GM19328 (cell line): Measurements from ENCODE around the gene ADAMTSL1.

ENCODE experiments used
- ATAC-seq: cut with Tn5 transposase; IDR thresholded peaks from one replicate; pipeline ENCODE4 v1.9.1; 2021; ENCODE audit warnings: mild to moderate bottlenecking, moderate library complexity; ENCODE audit not compliant: unreplicated experiment

ADAMTSL1 gene

DNA sequence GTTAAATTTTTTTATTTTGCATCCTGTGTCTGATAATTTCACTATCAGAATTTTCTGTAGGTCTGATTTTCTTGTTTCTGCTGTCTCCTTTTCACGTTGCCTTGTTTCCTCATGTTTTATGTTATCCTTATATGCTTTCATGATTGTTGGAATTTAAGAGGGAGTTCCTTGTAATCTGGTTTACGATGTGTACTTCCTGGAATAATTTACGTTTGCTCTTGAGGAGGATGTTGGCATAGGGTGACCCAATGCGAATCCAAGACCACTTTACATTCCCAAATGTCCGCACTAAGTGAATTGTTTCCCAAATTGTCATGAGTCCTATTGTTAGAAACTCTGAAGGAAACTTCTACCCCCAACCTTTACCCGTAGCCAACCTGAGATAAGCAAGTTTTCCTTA is 80.3 kb downstream of the ADAMTSL1 start:
- ATAC-seq = no peak

DNA sequence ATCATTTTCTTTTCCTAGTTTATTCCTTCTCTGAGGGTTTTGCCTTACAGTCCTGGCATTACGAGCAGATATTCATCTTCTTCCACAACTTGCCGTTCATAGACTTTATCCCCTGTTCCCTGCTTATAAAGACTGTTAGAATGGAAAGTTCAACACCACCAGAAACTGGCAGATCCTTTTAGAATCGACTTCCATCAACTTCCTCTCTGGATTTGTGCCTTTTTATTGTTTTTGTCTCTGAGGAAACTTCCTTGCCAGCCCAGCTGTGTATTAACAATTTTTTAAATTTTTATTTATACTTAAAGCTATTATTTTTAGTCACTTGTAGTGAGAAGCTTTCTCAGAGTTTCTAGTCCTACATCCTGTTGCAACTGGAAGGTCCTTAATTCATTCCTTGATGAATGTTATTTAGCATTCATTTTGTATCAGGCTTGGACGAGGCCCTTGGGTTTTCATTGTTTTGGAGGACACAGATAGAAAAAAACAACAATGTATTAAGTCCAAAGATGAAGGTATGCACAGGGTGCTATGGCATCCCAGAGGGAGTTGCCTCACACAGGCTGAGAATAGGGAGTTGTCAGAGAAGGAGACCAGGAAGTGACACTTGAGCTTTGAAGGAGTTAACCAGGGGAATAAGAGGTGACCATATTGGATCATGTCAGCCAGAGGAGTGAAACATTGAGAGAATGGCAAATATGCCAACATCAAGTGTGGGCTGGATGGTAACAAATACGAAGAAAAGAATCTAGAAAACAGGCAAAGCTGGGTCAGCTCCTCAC is 81.3 kb downstream of the ADAMTSL1 start:
- no peak for ATAC-seq

DNA sequence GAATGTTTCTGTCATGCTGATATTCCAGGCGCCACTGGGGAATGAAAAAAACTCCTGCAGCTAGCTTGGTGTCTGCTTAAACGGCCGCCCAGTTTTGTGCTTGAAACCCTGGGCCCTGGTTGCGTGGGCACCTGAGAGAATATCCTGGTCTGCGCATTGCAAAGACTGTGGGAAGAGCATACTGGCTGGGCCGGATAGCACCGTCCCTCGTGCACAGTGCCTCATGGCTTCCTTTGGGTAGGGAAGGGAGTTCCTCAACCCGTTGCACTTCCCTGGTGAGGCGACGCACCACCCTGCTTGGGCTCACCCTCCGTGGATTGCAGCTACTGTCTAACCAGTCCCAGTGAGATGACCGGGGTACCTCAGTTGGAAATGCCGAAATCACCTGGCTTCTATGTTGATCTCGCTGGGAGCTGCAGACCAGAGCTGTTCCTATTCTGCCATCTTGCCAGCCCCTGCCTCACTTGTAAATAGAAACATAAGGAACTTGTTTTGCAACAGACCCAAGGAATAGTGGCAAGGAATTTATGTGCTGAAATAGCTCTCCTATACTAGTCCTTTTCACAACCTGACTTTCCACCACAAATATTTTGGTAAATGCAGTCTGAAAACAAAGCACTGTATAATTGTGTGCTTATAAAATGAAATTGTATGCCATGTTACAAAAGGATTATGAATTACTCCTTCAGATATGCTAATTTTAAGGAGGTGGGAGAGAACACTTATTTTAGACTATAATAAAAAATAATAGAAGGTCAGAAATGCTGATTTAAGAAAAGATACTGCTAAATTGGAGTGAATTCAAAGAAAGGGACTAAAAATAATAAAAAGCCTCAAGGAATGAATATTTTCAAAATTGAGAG is 90.3 kb downstream of the ADAMTSL1 start:
- no peak for ATAC-seq

DNA sequence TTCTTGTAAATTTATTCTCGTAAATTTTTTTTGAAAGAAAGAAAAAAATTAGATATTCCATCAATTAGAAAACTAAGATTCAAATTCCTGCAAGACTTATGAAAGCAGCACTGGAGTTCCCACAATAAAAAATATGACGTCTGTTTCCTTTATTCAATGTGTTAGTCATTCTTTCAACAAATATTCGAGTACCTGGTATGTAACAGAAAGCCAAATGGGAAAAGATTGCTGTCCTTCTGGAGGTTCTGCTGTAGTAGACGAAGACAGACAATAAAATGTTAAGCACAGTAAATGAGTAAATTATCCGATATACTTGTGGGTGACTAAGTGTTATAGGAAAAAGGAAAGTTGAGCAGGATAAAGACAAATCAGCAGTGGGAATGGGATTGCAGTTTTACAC is 92.2 kb downstream of the ADAMTSL1 start:
- ATAC-seq = no peak

DNA sequence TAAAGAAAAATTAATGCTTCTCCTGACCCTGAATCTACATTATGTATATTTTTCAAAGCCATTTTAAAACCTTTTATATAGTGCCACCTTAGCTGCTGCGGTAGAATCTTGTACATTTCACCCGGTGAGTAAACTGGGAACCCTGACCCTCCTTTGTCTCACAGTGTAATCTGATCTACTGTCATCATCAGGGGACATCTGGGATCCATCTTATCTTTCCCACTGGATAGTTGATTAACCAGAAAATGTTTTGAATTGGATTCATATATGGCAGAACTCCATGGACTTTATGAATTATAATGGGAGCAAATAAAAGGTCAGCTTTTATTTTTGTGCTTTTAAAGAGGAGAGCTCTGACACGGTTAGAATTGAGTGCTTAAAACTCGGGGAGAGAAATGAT is 95.0 kb downstream of the ADAMTSL1 start:
- no peak for ATAC-seq

DNA sequence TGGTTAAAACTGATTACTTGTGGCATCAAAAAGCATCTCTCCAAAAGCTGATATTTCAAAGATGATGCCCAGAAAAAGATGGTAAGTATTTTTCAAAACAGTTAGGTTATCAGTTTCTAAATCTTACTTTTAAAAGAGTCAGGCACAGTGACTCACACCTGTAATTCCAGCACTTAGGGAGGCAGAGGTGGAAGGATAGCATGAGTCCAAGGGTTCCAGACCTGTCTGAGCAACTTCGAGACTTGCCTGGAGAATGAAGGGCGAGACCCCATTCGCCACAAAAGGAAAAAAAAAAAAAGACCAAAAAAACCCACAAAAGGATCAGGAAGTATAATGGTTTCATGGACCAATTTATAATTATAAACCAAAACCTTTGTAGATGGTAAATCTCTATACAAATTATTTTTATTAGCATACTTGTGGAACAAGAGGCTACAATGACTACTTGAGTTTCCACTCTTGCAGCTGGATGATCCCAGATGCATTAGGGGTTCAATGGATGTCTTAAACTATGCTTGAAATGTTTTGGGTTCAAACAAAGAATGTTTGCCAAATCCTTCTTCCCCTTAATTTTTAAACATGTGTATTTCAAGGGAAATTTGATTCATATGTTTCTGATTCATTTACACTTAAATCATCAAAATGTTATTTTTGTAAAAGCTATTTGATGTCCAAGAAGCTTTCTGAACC is 96.1 kb downstream of the ADAMTSL1 start:
- no peak for ATAC-seq

DNA sequence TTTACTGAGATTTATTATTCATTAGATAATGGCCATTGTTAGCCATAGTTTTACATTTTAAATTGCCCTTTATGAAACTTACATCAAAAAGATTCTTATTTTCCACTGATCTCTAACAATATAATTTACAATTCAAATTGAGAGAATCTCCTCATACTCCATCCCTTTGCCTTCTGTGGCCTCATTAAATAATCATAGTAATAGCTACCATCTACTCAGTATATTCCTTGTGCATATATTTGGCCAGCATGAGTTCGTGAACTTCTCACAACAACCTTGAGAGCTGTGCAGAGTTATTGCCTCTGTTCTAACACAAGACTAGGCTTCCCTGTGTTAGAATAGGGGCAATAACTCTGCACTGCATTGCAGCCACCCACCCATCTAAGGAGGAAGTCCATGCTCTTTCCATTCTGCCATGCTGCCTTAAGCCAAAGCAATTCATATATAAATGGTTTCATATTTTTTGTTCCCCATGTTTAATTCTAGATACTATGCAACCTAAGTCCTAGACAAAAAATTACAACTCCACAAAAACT is 99.1 kb downstream of the ADAMTSL1 start:
- no peak for ATAC-seq

DNA sequence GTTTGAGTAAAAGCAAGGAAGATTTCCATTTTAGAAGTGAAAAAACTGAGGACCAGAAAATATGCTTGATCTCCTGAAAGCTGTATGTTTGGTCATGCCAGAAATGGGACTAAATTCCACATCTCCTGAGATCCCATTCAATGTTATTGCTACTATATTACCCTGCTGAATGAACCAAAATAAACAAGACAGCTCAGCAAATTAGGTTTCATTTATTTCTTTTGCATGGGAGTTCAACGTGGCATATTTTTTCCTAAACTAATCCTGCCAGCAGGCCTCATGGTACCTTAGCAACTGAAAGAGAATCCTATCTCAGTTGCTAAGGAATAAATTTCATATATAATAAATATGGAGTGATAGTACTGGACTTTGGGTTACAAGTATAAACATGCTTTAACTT is 101.7 kb downstream of the ADAMTSL1 start:
- ATAC-seq = no peak

DNA sequence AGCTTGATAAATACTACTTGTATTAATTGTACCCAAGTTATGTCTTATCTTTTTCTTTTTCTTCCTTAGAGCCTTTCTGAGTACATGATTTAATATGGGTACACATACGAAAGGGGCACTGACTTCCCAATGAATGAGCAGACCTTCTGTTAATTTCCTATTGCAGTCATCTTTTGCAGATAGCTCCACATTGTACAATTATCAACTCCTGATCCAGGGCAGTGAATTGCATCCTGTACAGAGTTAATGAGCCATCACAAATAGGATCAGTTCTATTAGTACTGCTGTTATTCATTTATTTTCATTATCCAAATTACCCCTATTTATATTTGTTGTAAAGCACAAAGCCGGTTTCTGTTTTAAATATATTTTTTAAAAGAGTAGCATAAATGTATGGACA is 105.6 kb downstream of the ADAMTSL1 start:
- no peak for ATAC-seq

DNA sequence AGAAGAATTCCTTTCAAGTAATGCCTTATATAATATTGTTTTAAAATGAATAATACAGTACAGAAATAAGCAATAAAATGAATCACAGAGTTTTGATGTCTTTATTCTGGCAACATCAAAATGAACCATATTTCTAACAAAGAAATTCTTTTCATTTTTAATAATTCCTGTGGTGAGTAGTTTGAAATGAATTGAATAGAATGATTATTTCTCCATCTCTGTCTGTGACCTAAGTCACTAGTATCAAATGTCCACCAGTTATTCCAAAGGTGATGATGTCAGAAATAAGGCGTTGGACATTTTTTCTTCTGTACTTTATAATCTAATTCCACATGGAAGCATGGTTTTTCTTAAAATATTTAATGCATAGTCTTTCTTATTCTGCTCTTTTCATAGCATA is 106.2 kb downstream of the ADAMTSL1 start:
- no peak for ATAC-seq

DNA sequence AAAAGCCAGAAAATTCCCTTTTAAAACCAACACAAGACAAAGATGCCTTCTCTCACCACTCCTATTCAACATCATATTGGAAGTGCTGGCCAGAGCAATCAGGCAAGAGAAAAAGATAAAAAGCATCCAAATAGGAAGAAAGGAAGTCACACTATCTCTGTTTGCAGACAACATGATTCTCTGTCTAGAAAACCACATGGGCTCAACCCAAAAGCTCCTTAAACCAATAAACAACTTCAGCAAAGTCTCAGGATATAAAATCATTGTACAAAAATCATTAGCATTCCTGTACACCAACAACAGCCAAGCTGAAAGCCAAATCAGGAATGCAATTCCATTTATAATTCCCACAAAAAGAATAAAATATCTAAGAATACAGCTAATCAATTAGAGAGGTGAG is 112.0 kb downstream of the ADAMTSL1 start:
- no peak for ATAC-seq

DNA sequence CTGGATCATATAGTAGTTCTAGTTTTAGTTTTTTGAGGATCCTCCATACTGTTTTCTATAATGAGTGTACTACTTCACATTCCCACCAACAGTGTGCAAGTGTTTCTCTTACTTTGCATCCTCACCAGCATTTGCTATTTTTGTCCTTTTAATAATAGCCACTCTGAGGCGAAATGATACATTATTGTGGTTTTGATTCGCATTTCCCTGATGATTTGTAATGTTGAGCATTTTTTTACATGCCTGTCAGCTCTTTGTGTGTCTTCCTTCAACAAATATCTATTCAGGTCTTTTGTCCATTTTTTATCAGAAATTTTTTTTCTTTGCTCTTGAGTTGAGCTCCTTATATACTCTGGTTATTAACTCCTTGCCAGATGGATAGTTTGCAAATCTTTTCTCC is 114.0 kb downstream of the ADAMTSL1 start:
- no peak for ATAC-seq

DNA sequence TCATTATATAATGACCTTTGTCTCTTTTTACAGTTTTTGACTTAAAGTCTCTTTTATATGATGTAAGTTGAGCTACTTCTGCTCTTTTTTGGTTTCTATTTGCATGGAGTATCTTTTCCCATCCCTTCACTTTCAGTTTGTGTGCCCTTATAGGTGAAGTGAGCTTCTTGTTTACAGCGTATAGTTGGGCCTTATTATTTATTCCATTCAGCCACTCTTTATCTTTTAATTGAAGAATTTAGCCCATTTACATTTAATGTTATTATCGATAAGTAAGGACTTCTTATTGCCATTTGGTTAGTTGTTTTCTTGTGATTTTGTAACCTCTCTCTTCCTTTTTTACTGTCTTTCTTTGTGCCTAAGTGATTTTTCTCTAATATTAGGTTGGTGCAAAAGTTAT is 117.3 kb downstream of the ADAMTSL1 start:
- ATAC-seq = no peak

DNA sequence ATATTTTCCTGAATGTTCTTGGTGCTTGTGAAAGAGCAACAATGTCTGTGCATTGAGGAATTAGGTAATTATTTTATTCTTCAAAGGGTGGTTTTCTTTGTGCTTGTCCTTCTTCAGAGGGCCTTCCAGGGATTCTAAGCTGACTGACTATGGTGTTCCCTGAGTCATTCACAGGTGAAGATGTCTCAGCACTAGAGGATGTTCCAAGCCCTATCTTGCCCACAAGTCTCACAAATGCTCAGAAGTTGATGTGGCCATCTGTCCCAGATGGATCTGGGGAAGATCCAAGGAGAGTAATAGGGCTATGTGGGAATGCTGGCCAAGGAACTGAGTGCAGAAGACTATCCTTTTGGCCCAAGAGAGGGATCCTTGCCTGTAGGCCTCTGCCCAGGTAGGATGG is 120.9 kb downstream of the ADAMTSL1 start:
- no peak for ATAC-seq

DNA sequence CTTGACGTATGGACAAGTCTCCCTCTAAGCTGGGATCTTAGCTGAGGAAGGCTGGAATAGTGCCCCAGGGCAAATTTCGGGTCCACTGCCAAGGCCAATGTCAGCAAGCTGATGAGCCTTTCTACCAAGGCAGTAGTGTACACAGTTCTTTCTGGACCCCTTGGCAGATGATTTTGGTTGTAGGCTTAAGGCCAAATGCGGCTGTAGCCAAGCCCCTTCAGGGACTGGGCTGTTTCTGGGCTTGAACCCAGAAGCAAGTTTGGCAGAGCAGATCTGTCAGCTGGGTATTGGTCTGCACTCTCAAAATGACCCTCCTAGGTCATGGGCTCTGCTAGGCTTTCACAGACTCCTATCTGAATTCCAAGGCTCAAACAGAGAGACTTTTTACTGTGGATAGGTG is 121.6 kb downstream of the ADAMTSL1 start:
- no peak for ATAC-seq

DNA sequence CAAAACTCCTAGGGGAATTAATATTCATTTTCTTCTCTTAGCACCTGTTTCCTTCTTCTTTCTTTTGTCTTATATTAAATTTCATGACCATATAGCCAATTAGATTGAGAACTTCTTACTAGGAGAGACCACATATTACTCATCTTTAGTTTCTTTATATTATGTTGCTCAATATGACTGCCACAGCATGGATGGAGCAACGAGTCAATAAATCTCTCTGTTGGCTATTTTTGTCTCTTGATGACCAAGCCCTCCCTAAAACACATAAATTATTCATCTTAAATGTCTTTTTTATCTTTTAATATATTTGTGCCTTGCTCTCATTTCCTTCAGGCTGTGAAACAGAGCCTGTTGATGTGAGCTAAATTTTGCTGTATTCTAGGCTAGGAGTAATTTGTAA is 123.0 kb downstream of the ADAMTSL1 start:
- ATAC-seq = no peak

DNA sequence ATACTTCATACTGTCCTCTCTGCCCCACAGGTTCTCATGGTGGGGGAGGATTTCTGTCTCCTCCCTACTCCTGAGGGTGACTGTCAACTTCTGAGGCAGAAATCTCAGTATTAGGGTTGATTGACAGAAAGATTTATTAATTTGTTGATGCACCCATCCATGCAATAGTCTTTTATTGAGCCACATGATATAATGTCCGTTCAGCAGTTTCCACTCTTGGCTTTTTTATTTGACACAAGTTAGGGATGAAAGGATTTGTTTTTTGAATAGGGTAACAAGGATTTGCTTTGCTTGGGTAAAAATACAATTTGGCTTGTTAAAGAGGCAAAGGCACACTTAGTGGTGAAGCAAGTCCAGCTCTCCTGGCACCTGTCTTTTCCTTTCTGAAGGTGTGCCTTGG is 125.0 kb downstream of the ADAMTSL1 start:
- no peak for ATAC-seq

DNA sequence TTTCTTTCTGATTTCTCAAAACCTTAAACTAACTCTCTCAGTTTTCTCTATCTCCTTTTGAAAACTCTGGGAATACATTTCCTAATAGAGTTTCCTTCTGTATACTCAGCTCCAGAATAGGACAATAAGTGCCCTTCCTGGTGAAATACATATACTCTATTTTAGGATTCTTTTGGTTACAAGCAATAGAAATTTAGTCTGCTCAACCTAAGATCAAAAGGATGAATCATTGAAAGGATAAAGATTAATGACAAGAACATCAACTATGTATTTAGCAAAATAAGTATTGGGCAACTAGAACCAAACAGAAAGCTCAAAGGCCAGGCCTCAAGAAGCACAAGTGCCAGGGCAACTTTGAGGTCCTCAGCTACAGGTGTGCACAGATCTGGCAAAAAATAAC is 127.1 kb downstream of the ADAMTSL1 start:
- ATAC-seq = no peak

DNA sequence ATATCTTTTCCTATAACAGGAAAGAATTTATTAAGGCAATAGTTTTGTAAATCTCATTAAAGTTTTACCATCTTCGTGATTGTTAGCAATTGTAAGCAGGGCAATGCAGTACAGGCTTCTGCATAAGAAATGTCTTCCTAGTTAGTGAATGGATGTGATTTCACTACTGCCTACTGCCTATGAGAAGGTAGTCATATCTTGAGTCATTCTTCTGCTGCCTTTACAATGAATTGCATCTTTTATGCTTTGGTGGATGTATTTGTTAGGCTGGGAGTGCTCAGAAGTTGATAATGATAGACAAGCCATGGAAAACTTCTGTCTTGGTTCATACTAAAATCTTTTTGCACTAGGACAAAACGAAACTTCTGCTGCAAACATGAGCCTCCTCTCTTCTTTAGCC is 128.0 kb downstream of the ADAMTSL1 start:
- ATAC-seq = no peak

DNA sequence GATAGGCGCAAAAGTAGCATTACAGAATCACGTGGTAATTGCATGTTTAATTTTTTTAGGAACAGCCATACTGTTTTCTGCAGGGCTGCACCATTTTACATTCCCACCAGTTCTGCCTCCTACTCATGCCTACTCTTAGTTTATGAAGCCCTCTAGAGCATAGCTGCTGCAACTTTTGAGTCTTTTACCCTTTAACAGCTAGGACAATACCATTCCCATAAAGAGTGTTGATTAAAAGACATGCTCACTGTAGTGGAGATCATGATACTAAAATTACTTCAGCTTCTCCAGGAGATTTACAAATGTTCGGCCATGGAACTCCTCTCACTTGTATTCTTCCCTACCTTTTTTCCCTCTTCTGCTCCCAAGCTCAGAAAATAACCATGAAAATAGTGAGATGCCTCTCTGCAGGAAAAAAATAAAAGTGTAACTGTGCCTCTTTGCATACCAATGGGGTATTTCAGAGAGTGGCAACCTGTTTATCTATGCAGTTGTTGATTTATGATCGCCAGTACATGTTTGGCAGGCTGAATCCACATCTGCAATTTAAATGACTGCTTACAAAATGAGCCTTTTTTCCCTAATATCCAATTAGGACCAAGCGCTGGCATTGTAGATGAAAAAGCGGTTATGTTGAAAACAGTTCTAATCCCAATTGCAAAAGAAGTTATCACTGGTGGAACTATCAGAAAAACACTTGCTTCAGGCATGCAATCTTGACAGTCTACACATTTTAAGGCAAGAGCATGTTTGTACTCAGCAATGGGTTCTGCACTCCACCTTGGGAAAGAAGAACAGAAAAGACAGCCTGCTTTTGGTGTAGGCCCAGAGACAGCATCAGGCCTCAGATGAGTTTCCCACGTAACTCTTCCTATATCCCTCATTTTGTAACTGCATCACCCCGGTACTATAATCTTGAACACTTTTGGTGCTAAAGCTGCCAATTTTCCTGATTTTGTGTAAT is 131.1 kb downstream of the ADAMTSL1 start:
- ATAC-seq = no peak
